ENCODE measurements around the gene BEAN1. TPM values are rescaled to one million over a fixed set of nuclear protein-coding genes. Genes with fewer than 3 reads are reported as not detected.

BEAN1 gene
- total RNA-seq, 1 experiment from 2014 or later = 0.37 TPM

- H2AFZ ChIP-seq = no peak overlapping the region
- no peaks in the 10 kb centered on the region for H3K27me3 ChIP-seq (ENCODE audit: insufficient read depth, low read depth)
- DNase-seq = peak; percentile 68 to 97
- H3K27ac ChIP-seq = peak overlapping the region; percentile 96
- no peaks in the 10 kb centered on the region; the same call in 1 of the 2 replicates for H3K36me3 ChIP-seq (ENCODE audit: low read depth)
- peaks cover 63% of the 10 kb centered on the region for H3F3A ChIP-seq (ENCODE audit: insufficient read depth, low read depth)
- H3K9me3 ChIP-seq (ENCODE audit: insufficient read depth, low read depth) = no peaks in the 10 kb centered on the region
- TSS peak; percentile 84 for BruUV-seq (replicated peaks)
- no peaks in the 10 kb centered on the region for H3K9me2 ChIP-seq (ENCODE audit: insufficient read depth)
- TF ChIP-seq EZH2 (IDR thresholded peaks at IDR 0.05; ENCODE audit: low read depth) (no peak), CTCF (conservative IDR thresholded peaks at IDR 0.05) (0 out of 2 replicates have a peak, but pooled peaks have one; percentile 15)
- peak overlapping the region; percentile 72 for H3K4me2 ChIP-seq
- POLR2A ChIA-PET (ENCODE audit: unreplicated experiment) = interaction anchor here (0.7 to 0.8 kb wide), 3 partner anchors 11 to 862 kb away, joined by 3 to 7 read pairs (median 3); no protein-coding TSS in a partner anchor
- no peaks in the 10 kb centered on the region for H4K20me1 ChIP-seq (ENCODE audit: insufficient read depth)
- CTCF ChIA-PET = interaction anchor here (0.7 to 1.0 kb wide), 2 partner anchors 126 to 189 kb away, joined by 3 read pairs; no protein-coding TSS in a partner anchor
- H3K4me3 ChIP-seq = peak overlapping the region; percentile 23; the same call in 1 of the 2 replicates
- H3K79me2 ChIP-seq (ENCODE audit: low read depth) = peaks cover 16% of the 10 kb centered on the region; the same call in 1 of the 2 replicates
- peaks cover 68% of the 10 kb centered on the region for H3K4me1 ChIP-seq (replicated peaks; ENCODE audit: insufficient read depth)
- intact Hi-C loops (cut with micrococcal nuclease; ENCODE audit: unreplicated experiment) = loop anchor here (1.0 to 2.0 kb wide), 3 partner anchors 26 to 104 kb away; no protein-coding TSS in a partner anchor
These were observed 44.7 kb upstream of the BEAN1 start for GRCh38 chr16:66382171-66382965.

GRCh38 chr16:66382966-66383299, 44.2 kb upstream of the BEAN1 start:
- Histone ChIP-seq H3K27ac (peak overlapping the region; percentile 96), H4K20me1 (ENCODE audit: insufficient read depth) (no peaks in the 10 kb centered on the region), H3K4me3 (no peak overlapping the region; the same call in 1 of the 2 replicates), H3K4me2 (peak overlapping the region; percentile 72), H3K27me3 (ENCODE audit: insufficient read depth, low read depth) (no peaks in the 10 kb centered on the region), H3K79me2 (ENCODE audit: low read depth) (peaks cover 16% of the 10 kb centered on the region; the same call in 1 of the 2 replicates), H3K36me3 (ENCODE audit: low read depth) (no peaks in the 10 kb centered on the region; the same call in 1 of the 2 replicates), H3K9me3 (ENCODE audit: insufficient read depth, low read depth) (no peaks in the 10 kb centered on the region), H3F3A (ENCODE audit: insufficient read depth, low read depth) (peaks cover 57% of the 10 kb centered on the region), H3K4me1 (replicated peaks; ENCODE audit: insufficient read depth) (peaks cover 63% of the 10 kb centered on the region), H3K9me2 (ENCODE audit: insufficient read depth) (no peaks in the 10 kb centered on the region), H2AFZ (no peak overlapping the region)
- POLR2A ChIA-PET (ENCODE audit: unreplicated experiment) = no interaction called here
- intact Hi-C loops (cut with micrococcal nuclease; ENCODE audit: unreplicated experiment) = loop anchor here (1.0 to 2.0 kb wide), 3 partner anchors 26 to 103 kb away; no protein-coding TSS in a partner anchor
- TF ChIP-seq CTCF (conservative IDR thresholded peaks at IDR 0.05) (no peak), EZH2 (IDR thresholded peaks at IDR 0.05; ENCODE audit: low read depth) (no peak)
- peak; percentile 53 to 96 for DNase-seq
- CTCF ChIA-PET = interaction anchor here (0.6 kb wide), 1 partner anchor 28 kb away, joined by 3 read pairs; no protein-coding TSS in a partner anchor
- TSS peak; percentile 67 for BruUV-seq (replicated peaks)

DNA sequence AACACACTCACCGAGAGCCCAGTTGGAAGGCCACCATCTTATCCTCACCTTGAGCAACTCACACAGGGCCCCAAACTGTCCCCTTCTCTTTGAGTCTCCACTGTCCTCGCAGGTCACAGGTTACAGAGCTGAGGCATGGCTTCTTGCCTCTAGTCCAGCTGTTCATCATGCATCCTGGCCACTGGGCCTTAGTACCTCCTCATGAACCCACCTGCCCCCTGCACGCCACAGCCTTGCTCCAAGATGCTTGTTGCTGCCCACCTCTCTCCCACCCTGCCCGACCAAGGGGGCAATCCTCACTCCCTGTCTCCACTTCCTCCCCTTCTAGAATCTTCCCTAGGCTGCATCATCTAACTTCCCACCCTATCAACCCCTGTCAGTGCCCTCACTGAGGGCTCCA, 43.5 kb upstream of the BEAN1 start:
- BruUV-seq (replicated peaks) = no TSS peak
- Histone ChIP-seq H3K27me3 (ENCODE audit: insufficient read depth, low read depth) (no peaks in the 10 kb centered on the region), H3K79me2 (ENCODE audit: low read depth) (peaks cover 16% of the 10 kb centered on the region; the same call in 1 of the 2 replicates), H2AFZ (no peak overlapping the region), H3K27ac (peak overlapping the region; percentile 96), H3K9me3 (ENCODE audit: insufficient read depth, low read depth) (no peaks in the 10 kb centered on the region), H3K4me1 (replicated peaks; ENCODE audit: insufficient read depth) (peaks cover 56% of the 10 kb centered on the region), H3K4me2 (peak overlapping the region; percentile 72), H3K4me3 (no peak overlapping the region; the same call in 1 of the 2 replicates), H4K20me1 (ENCODE audit: insufficient read depth) (no peaks in the 10 kb centered on the region), H3F3A (ENCODE audit: insufficient read depth, low read depth) (peaks cover 51% of the 10 kb centered on the region), H3K9me2 (ENCODE audit: insufficient read depth) (no peaks in the 10 kb centered on the region), H3K36me3 (ENCODE audit: low read depth) (no peaks in the 10 kb centered on the region; the same call in 1 of the 2 replicates)
- POLR2A ChIA-PET (ENCODE audit: unreplicated experiment) = no interaction called here
- TF ChIP-seq CTCF (conservative IDR thresholded peaks at IDR 0.05) (no peak), EZH2 (IDR thresholded peaks at IDR 0.05; ENCODE audit: low read depth) (no peak)
- CTCF ChIA-PET = interaction anchor here (0.6 kb wide), 2 partner anchors 29 to 99 kb away, joined by 3 read pairs; no protein-coding TSS in a partner anchor
- intact Hi-C loops (cut with micrococcal nuclease; ENCODE audit: unreplicated experiment) = loop anchor here (2.0 kb wide), 2 partner anchors 25 to 27 kb away; no protein-coding TSS in a partner anchor
- no peak for DNase-seq

Data from PC-9 (cell line).